NCI-H1048 (cell line): ENCODE measurements around the gene MACF1.

Experiments used
- DNase-seq: peaks from one replicate; lab custom pipeline; 2025; lab: John Stamatoyannopoulos, UW

MACF1 gene

DNA sequence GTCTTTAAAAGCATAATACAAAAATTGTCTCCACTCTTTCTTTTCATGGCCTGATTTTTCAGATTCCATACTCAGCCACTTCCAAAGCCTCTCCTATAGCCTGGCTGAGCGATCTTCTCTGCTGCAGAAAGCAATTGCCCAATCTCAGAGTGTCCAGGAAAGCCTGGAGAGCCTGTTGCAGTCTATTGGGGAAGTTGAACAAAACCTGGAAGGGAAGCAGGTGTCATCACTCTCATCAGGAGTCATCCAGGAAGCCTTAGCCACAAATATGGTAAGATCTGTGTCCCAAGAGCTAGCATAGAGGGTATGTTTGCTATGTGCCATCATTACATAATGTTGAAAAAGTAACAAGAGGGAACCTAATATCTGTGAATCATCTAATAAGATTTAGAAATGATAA is 156.2 kb downstream of the MACF1 start:
- DNase-seq, result no peak

DNA sequence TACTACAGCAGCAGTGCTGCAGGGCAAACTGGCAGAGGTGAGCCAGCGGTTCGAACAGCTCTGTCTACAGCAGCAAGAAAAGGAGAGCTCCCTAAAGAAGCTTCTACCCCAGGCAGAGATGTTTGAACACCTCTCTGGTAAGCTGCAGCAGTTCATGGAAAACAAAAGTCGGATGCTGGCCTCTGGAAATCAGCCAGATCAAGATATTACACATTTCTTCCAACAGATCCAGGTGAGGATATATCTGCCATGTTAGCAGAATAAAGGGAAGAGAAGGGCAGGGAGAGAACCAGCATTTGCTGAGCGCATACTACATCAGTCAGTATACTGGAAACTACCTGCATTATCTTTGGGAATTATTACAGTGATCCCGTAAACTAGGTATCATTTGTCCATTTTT is 157.0 kb downstream of the MACF1 start:
- DNase-seq, result no peak

DNA sequence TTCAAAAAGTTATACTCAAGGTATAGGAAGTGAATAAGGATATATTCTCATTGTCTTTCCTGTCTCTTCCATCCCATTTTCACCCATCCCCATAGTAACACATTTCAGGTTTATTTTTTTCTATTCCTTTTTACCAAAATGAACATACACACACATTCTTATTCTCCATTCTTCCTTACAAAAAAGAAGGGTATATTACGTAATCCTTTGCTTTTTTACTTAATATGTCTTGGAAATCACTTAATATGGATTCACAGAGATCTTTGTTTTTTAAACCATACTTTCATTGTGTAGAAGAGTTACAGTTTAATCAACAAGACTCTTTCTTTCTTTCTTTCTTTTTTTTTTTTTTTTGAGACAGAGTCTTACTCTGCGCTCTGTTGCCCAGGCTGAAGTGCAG is 158.8 kb downstream of the MACF1 start:
- no peak for DNase-seq

DNA sequence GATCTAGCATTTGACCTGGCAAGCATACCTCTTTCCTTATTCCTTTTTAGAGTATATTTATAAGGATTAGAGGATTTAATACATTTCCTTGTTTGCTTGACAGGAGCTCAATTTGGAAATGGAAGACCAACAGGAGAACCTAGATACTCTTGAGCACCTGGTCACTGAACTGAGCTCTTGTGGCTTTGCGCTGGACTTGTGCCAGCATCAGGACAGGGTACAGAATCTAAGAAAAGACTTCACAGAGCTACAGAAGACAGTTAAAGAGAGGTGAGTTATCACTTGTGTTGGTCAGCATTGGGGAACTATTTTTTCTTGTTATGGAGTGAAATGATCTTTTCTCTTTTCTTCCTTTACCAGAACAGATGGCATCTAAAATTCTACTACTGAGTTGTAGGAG is 163.6 kb downstream of the MACF1 start:
- no peak for DNase-seq

DNA sequence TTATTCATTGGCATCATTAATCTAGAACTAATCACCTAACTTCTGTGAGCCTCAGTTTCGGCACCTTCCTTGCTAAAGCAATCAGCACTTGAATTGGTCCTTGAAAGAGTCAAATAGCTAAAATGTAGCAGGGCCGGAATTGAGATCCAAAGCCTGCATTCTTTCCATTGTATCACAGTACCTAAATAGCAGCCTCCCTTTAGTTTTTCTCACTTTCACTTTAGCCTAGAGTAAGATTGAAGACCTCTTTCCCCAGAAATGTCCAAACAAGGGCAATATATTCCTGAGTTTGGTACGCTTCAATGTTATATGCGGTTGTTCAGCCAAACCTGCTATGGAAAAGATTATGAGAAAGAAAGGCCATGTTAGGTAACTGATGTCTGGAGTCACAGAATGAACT is 165.1 kb downstream of the MACF1 start:
- no peak for DNase-seq

DNA sequence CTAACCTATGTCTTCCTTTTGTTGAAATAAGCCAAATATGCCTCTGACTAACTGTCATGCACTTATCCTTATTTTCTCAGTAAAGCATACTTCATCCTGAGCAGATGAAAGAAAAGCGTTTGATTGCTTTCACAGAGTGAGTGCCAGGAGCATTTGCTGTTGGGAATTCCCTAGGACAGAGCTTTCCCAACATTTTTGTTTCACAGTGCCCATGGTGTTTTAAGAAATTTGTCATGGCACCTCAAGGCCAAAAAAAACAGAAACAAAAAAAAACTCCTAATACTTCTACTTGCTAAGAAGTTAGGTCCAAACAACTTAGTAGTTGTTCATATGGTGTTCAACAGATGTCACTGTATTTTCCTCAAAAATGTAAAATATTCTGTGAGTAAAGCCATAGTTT is 166.1 kb downstream of the MACF1 start:
- no peak for DNase-seq

DNA sequence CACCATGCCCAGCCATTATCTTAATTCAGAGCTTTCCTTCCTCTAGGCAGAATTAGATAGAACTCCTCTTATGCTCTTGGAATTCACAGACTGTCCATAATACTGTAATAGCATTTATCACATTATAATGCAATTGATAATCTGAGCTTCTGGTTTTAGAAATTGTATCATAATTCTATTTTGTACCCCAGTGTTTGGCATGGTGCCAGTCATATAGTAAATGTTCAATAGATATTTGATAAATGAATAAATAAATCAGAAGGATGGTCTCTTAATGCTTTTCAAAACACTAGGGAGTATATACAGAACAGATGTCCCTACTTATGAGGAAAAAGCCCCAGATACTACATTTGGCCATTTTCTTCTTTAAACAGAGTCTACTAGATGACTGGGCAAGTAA is 167.6 kb downstream of the MACF1 start:
- DNase-seq, result no peak

DNA sequence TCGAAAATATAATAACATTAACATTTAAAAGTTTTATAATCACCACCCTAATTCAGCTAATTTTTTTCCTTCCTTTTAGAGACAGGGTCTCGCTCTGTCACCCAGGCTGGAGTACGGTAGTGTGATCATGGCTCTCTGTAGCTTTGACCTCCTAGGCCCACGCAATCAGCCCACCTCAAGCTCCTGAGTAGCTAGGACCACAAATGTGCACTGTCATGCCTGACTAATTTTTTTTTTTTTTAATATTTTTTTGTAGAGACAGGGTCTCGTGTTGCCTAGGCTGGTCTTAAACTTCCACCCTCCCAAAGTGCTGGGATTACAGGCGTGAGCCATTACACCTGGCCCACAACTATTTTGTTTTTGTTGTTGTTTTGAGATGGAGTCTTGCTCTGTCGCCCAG is 172.2 kb downstream of the MACF1 start:
- no peak for DNase-seq

DNA sequence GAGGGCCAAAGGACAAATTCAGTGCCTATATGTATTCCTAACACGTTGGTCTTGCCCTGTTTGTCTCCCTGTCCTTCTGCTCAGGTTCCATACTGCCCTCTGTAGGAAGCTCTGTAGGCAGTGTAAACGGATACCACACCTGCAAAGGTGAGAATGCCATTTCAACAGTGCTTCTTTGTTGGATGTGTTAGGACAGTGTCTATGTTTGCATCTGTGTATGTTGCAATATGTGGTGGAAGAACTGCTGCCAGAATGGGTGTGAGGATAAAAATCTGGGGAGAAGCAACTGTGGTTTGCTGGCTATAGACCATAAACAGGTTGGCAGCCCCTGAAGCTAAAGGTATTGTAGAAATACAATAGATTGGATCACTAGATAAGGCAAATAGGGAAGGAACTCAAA is 173.9 kb downstream of the MACF1 start:
- no peak for DNase-seq

DNA sequence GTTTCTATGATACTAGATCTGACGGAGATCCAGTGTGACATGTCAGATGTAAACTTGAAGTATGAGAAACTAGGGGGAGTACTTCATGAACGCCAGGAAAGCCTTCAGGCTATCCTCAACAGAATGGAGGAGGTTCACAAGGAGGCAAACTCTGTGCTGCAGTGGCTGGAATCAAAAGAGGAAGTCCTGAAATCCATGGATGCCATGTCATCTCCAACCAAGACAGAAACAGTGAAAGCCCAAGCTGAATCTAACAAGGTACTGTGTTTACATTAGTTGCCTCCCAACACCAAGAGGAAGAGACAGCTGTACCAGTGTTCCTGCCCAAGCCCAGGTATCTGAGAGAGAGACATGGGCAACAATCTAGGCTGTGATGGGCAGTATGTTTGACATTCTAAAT is 174.7 kb downstream of the MACF1 start:
- no peak for DNase-seq

DNA sequence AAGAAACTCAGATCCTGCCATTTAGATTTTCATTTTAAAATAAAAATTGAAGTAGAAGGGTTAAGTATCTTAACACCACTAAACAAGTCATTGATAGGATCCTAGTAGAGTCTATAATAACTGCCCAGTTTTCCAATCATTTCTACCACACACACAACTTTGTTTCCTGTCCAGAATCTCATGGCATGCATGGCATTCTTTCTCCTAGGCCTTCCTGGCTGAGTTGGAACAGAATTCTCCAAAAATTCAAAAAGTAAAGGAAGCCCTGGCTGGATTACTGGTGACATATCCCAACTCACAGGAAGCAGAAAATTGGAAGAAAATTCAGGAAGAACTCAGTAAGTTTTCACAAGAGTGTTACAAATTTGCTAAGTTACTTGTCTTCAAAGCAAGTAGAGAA is 175.5 kb downstream of the MACF1 start:
- no peak for DNase-seq

DNA sequence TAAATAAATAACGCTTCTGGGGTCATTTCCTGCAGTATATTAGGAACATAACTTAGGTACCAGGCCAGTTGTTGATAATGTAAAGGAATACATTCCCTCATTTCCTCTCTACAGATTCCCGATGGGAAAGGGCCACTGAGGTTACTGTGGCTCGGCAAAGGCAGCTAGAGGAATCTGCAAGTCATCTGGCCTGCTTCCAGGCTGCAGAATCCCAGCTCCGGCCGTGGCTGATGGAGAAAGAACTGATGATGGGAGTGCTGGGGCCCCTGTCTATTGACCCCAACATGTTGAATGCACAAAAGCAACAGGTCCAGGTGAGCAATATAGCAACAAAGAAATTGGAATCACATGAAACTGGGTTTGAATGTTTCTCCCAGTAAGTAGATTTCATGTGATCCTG is 177.3 kb downstream of the MACF1 start:
- no peak for DNase-seq

DNA sequence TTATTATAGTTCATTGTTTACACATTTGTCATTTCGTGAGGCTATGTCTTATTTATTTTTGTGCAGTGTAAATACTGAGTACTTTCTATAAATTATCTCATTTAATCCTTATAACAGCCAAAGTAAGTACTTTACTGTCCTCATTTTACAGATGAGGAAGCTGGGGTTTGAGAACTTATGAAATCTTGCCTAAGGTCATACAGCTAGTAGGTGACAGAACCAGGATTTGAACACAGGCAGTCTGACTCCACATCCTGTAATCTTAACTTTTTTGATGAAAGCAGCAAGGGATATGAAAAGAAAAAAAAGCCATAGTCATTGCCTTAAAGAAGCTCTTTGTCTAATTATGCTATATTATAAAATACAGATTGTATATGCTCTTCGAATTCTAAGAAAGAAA is 179.8 kb downstream of the MACF1 start:
- no peak for DNase-seq

DNA sequence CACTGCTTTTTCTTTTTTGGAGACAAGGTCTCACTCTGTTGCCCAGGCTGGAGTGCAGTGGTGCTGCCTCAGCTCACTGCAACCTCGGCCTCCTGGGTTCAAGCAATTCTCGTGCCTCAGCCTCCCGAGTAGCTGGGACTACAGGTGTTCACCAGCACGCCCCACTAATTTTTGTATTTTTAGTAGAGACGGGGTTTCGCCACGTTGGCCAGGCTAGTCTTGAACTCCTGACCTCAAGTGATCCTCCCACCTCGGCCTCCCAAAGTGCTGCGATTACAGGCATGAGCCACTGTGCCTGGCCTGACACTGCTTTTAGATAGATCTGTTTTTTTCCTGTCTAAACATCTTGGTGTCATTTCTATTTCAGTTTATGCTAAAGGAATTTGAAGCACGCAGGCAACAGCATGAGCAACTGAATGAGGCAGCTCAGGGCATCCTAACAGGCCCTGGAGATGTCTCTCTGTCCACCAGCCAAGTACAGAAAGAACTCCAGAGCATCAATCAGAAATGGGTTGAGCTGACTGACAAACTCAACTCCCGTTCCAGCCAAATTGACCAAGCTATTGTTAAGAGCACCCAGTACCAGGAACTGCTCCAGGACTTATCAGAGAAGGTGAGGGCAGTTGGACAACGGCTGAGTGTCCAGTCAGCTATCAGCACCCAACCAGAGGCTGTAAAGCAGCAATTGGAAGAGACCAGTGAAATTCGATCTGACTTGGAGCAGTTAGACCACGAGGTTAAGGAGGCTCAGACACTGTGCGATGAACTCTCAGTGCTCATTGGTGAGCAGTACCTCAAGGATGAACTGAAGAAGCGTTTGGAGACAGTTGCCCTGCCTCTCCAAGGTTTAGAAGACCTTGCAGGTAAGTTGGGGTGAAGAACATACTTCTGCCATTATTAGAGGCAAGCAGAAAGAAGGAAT is 180.8 kb downstream of the MACF1 start:
- DNase-seq, result no peak

DNA sequence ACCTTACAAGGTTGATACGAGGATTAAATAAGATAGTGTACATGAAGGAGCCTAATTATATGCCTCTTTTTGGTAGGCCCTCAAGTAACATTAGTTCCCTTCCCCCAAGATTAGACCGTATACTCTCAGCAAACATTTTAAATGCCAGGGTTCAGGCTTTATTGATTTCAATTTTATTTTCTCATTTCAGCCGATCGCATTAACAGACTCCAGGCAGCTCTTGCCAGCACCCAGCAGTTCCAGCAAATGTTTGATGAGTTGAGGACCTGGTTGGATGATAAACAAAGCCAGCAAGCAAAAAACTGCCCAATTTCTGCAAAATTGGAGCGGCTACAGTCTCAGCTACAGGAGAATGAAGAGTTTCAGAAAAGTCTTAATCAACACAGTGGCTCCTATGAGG is 182.5 kb downstream of the MACF1 start:
- DNase-seq, result no peak

DNA sequence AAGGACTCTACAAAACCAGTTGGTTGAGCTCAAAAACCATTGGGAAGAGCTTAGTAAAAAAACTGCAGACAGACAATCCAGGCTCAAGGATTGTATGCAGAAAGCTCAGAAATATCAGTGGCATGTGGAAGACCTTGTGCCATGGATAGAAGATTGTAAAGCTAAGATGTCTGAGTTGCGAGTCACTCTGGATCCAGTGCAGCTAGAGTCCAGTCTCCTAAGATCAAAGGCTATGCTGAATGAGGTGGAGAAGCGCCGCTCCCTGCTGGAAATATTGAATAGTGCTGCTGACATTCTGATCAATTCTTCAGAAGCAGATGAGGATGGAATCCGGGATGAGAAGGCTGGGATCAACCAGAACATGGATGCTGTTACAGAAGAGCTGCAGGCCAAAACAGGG is 183.0 kb downstream of the MACF1 start:
- DNase-seq, result no peak

DNA sequence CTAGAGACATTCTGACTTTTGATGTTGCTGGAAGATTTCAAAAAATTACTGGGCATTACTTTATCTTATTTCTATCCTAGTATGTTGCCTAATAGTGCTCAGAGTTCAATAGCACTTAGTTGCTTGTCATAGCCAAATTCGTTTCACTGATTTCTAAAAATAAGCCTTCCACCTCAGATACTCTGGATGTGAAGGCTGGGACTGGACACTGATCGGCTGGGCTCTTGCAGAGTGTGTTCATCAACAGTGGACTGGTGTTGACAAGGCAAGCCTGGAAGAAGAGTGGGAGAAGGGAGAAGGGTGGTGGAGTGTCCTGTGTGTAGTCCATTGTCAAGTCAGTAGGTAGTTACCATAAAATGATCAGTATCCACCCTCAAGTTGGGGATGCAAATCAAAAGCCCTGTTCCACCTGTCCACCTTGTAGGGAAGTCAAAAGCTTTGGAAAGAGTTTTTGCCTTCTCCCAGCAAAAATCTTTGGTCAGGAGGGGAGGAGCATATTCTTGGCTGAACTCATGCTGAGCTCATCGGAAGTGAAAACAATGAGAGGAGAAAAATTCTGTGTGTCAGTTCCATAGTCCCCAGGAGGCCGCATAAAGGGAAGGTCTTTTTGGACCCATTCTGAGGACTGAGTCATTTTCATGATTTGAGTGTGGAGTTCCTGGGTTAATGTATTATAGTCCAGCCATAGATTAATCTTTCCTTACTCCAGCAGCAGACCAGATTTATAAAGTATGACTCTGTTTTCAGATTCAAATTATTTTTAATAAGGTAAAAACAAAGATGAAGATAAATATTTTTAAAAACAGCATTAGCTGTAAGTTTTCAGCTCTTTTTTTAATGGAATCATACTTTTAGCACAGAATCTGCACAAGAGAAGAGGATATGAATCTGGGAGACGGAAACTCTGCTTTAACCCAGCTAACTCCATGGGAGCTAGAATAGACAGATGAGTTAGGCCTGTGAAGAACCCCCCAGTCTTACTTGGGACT is 187.5 kb downstream of the MACF1 start:
- no peak for DNase-seq

DNA sequence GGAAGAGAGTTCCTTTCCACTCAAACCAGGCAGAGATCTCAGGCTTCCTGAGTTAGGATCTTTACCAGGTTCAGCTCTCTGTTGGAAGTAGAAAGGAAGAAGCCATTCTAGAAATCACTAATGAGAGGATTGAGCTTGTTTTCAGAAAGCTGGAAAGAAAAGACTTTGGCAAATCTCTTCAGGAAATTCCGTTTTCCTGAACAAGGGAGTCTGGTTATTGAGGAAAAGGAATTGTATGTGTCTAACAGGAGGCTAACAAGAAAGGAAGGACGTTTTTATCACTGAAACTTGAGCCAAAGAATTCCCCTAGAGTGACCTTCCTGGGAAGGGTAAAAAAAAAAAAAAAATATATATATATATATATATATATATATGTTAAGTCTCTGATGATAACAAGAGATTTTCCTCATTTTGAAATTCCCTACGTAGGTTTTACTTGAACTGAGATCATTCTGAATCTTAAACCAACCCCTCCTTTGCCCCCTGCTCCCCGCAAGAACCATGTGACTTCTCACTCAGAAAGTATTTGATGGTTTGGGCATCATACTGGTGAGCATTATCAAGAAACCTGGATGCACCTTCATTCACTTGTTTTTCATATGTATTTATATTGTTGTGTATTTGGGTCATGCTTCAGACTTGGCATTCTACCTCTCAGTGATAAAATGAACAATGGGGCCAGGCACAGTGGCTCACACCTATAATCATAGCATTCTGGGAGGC is 188.5 kb downstream of the MACF1 start:
- no peak for DNase-seq

DNA sequence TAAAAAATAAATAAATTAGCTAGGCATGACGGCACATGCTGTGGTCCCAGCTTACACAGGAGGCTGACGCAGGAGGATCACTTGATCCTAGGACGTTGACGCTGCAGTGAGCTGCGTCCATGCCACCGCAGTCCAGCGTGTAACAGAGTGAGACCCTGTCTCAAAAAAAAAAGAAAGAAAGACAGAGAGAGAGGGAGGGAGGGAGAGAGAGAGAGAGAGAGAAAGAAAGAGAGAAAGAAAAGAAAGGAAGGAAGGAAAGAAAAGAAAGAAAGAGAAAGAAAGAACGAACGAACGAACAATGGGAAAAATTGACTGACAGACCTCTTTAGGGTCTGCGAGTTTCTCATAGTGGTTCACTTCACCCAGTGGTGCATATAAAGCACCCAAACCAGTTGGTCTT is 189.2 kb downstream of the MACF1 start:
- DNase-seq, result no peak

DNA sequence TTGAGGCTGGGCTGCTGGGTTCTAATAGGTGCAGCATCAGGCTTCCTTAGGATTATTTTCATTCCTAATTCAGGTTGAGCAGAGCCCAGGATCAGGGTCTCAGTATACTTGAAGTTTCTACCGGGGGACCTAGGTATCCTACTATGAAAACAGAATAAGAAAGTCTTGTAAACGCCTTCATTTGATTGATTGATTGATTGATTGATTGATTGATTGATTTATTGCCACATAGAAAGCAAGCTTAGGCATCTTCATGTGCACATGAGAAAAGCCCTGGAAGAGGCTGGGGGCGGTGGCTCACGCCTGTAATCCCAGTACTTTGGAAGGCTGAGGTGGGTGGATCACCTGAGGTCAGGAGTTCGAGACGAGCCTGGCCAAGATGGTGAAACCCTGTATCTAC is 189.6 kb downstream of the MACF1 start:
- DNase-seq, result no peak

DNA sequence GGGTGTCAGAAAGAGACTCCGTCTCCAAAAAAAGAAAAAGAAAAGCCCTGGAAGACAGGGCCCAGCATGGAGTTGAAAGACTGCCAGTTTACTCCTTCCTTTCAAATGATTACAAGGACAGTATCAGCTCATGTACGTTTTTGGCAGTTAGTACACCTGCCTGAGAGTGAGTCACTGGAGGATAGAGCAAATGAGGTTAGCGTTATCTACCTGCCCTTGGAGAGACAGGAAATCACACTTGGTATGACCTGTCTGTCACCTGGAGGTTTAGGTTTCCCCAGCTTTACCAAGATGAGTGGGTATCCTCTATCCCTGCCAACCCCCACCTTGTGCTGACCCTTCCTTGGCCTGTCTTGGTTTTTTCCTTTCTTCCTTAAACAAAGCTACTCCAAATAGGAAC is 190.1 kb downstream of the MACF1 start:
- DNase-seq, result no peak

DNA sequence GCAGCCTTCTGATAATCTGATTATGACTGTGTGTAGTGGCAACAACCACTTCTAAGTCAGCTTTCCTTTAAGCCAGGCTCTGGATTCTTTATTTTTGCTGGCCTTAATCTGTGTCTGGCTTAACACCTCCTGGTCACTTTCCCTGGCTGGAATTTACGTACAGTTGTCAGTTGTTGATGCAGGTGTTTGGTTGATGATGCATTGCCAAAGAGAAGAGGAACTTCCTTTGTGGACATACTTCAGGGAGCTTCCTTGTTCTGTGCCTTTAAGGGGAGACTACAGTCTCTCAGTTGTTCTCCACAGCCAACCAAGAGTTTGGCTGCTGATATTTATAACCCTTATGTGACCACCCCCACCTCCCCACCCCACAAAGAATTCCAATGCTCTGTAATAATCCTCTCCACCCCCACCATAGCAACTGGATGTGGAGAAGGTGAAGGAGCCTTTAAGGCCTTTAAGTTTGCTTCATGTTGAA is 190.9 kb downstream of the MACF1 start:
- no peak for DNase-seq
